ENCODE results near the gene ELOB.

ELOB gene

DNA sequence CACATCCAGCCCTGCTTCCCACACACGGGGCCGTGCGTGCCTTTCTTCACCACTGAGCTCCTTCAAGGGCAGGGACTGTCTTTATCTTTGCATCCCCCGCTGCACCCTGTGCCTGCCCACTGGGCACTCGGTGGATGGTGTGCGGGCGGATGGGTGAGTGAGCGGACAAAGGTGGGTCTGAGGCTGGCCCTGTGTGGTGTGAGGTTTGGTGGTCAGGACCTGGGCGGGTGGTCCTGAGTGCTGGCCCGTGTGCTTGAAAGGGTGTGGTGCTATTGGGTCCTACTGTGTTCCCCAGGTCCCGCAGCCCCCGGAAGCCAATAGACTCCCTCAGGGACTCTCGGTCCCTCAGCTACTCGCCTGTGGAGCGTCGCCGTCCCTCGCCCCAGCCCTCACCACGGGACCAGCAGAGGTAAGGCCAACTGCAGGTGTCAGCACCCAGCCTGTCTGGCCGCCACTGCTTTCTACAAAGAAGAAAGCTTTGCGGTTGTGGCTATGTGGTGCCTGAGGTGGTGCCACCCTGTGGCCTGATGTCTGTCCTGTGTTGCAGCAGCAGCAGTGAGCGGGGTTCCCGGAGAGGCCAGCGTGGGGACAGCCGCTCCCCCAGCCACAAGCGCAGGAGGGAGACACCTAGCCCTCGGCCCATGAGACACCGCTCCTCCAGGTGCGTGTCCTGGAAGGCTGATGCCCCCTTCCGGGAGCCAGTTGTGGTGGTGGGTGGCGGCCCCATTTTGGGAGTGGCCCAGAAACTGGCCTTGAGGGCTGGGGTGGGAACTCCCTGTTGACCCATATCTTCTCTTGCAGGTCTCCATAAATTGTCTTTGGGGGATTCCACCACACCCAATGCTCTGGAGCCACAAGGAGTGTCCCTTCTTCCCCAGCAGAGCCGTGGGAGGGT lies 6.8 kb downstream of the ELOB start:
- FAIRE-seq: no peak
- DNase-seq (ENCODE audit: insufficient read length, low spot score): no peak
- no peak for TF ChIP-seq PAX5 (IDR thresholded peaks at IDR 0.05; ENCODE audit: insufficient read depth, low read length, severe bottlenecking)
- peak; percentile 78 for TF ChIP-seq POLR2AphosphoS5 (IDR thresholded peaks at IDR 0.05; ENCODE audit: low read depth, low read length)
- no peak for TF ChIP-seq POU2F2 (IDR thresholded peaks at IDR 0.05; ENCODE audit: low read depth, low read length)
- no peak; the same call in 1 of the 2 replicates for TF ChIP-seq POLR2A (IDR thresholded peaks at IDR 0.05; ENCODE audit: low read depth, low read length)
- no peak for TF ChIP-seq TAF1 (IDR thresholded peaks at IDR 0.05; ENCODE audit: low read depth, low read length)
- no peak for TF ChIP-seq SPI1 (IDR thresholded peaks at IDR 0.05; ENCODE audit: low read depth, low read length)

DNA sequence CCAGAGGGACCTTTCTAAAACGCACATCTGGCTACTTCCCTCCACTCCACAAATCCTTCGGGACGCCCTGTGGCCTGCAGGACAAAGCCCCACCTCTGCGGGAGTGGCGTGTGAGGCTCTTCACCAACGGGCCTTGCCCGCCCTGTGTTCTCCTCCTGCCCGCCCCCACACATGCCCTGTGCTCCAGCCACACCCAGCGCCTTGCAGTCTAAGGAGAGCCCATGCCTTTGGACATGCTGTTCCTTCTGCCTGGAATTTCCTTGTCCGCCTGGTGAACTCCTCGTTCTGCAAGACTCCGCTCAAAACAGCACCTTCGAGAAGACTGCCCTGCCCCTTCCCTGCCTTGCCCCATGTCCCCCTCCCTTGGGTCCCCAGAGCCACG lies 7.4 kb downstream of the ELOB start:
- TF ChIP-seq POU2F2 (IDR thresholded peaks at IDR 0.05; ENCODE audit: low read depth, low read length): no peak
- TF ChIP-seq SPI1 (IDR thresholded peaks at IDR 0.05; ENCODE audit: low read depth, low read length): no peak
- no peak for TF ChIP-seq POLR2A (IDR thresholded peaks at IDR 0.05; ENCODE audit: low read depth, low read length)
- TF ChIP-seq POLR2AphosphoS5 (IDR thresholded peaks at IDR 0.05; ENCODE audit: low read depth, low read length): no peak
- TF ChIP-seq PAX5 (IDR thresholded peaks at IDR 0.05; ENCODE audit: insufficient read depth, low read length, severe bottlenecking): no peak
- TF ChIP-seq TAF1 (IDR thresholded peaks at IDR 0.05; ENCODE audit: low read depth, low read length): no peak
- no peak for DNase-seq (ENCODE audit: insufficient read length, low spot score)
- no peak for FAIRE-seq

DNA sequence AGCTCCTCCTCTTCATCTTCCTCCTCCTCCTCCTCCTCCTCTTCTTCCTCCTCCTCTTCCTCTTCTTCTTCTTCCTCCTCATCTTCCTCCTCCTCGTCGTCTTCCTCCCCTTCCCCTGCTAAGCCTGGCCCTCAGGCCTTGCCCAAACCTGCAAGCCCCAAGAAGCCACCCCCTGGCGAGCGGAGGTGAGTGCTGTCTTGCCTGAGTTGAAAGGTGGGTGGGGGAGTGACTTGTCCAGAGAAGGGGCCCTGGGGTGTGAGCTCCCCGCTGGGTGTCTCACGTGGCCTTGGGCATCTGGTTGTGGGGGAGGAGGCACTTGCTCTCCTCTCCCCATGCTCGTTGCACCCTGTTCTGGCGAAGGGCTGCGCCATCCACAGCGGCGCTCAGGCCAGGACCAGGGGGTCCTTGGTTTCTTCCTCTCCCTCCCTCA lies 8.0 kb downstream of the ELOB start:
- FAIRE-seq (no peak), DNase-seq (ENCODE audit: insufficient read length, low spot score) (no peak)
- no peak for TF ChIP-seq TAF1 (IDR thresholded peaks at IDR 0.05; ENCODE audit: low read depth, low read length)
- no peak; the same call in 1 of the 2 replicates for TF ChIP-seq POLR2AphosphoS5 (IDR thresholded peaks at IDR 0.05; ENCODE audit: low read depth, low read length)
- no peak for TF ChIP-seq POU2F2 (IDR thresholded peaks at IDR 0.05; ENCODE audit: low read depth, low read length)

DNA sequence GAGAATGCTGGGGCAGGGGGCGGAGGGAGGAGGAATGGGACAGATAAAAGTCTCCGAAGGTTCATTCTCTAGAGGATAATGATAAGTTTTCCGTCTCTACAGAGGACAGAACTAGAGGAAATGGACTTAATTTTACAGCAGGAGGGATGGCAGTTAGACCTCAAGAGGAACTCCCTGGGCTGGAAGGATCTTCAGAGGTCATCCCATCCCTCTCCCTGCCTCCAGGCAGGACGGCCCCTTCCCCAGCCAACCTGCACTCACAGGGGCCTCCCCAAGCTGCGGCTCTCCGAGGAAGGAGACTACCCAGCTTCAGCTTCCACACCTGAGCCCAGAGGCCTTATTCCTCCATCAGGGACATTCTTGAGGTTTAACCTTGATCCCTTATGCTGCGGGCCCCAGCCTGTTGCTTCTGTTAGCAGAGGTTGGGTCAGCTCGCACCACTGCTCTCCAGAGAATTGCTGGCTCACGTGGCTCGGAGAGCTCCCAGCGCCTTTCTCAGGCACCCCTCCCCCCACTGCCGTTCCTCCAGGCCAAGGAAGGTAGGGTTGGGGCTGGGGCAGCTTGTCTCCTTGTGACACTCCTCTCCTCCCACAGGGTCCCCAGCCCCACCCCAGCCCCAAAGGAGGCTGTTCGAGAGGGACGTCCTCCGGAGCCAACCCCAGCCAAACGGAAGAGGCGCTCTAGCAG lies 8.5 kb downstream of the ELOB start:
- TF ChIP-seq PAX5 (IDR thresholded peaks at IDR 0.05; ENCODE audit: insufficient read depth, low read length, severe bottlenecking) (no peak), POLR2A (IDR thresholded peaks at IDR 0.05; ENCODE audit: low read depth, low read length) (peak; percentile 19; the same call in 1 of the 2 replicates), POLR2AphosphoS5 (IDR thresholded peaks at IDR 0.05; ENCODE audit: low read depth, low read length) (peak; percentile 50), TAF1 (IDR thresholded peaks at IDR 0.05; ENCODE audit: low read depth, low read length) (no peak), POU2F2 (IDR thresholded peaks at IDR 0.05; ENCODE audit: low read depth, low read length) (no peak)
- DNase-seq (ENCODE audit: insufficient read length, low spot score): no peak
- no peak for FAIRE-seq

DNA sequence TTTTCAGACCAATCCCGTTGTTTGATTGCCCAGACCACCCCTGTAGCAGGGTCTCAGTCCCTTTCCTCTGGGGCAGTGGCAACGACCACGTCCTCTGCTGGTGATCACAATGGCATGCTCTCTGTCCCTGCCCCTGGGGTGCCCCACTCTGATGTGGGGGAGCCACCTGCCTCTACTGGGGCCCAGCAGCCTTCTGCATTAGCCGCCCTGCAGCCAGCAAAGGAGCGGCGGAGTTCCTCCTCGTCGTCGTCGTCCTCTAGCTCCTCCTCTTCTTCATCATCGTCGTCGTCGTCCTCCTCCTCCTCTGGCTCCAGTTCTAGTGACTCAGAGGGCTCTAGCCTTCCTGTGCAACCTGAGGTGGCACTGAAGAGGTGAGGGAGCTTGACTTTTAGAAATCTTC lies 9.2 kb downstream of the ELOB start:
- no peak for FAIRE-seq
- no peak for DNase-seq (ENCODE audit: insufficient read length, low spot score)
- TF ChIP-seq POLR2AphosphoS5 (IDR thresholded peaks at IDR 0.05; ENCODE audit: low read depth, low read length): peak; percentile 44
- TF ChIP-seq SPI1 (IDR thresholded peaks at IDR 0.05; ENCODE audit: low read depth, low read length): no peak
- no peak for TF ChIP-seq TAF1 (IDR thresholded peaks at IDR 0.05; ENCODE audit: low read depth, low read length)
- no peak for TF ChIP-seq PAX5 (IDR thresholded peaks at IDR 0.05; ENCODE audit: insufficient read depth, low read length, severe bottlenecking)
- TF ChIP-seq POU2F2 (IDR thresholded peaks at IDR 0.05; ENCODE audit: low read depth, low read length): no peak

DNA sequence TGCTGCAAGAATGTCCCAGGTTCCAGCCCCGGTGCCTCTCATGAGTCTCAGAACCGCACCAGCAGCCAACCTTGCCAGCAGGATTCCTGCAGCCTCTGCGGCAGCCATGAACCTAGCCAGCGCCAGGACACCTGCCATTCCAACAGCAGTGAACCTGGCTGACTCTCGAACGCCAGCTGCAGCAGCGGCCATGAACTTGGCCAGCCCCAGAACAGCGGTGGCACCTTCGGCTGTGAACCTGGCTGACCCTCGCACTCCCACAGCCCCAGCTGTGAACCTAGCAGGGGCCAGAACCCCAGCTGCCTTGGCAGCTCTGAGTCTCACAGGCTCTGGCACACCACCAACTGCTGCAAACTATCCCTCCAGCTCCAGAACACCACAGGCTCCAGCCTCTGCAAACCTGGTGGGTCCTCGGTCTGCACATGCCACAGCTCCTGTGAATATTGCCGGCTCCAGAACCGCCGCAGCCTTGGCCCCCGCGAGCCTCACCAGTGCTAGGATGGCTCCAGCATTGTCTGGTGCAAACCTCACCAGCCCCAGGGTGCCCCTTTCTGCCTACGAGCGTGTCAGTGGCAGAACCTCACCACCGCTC lies 9.8 kb downstream of the ELOB start:
- FAIRE-seq (no peak), DNase-seq (ENCODE audit: insufficient read length, low spot score) (no peak)
- 0 out of 2 replicates have a peak, but pooled peaks have one; percentile 17 for TF ChIP-seq POLR2A (IDR thresholded peaks at IDR 0.05; ENCODE audit: low read depth, low read length)
- TF ChIP-seq TAF1 (IDR thresholded peaks at IDR 0.05; ENCODE audit: low read depth, low read length): no peak
- TF ChIP-seq POU2F2 (IDR thresholded peaks at IDR 0.05; ENCODE audit: low read depth, low read length): no peak

DNA sequence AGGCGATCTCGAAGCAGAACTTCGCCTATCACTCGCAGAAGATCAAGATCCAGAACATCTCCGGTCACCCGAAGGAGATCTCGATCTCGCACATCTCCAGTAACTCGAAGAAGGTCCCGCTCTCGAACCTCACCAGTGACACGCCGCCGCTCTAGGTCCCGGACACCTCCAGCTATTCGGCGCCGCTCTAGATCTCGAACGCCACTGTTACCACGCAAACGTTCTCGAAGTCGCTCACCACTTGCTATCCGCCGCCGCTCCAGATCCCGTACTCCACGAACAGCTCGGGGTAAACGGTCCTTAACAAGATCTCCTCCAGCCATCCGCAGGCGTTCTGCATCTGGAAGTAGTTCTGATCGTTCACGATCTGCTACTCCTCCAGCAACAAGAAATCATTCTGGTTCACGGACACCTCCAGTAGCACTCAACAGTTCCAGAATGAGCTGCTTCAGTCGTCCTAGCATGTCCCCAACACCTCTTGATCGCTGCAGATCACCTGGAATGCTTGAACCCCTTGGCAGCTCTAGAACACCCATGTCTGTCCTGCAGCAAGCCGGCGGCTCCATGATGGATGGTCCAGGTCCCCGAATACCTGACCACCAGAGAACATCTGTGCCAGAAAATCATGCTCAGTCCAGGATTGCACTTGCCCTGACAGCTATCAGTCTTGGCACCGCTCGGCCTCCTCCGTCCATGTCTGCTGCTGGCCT lies 10.5 kb downstream of the ELOB start:
- no peak for FAIRE-seq
- DNase-seq (ENCODE audit: insufficient read length, low spot score): no peak

DNA sequence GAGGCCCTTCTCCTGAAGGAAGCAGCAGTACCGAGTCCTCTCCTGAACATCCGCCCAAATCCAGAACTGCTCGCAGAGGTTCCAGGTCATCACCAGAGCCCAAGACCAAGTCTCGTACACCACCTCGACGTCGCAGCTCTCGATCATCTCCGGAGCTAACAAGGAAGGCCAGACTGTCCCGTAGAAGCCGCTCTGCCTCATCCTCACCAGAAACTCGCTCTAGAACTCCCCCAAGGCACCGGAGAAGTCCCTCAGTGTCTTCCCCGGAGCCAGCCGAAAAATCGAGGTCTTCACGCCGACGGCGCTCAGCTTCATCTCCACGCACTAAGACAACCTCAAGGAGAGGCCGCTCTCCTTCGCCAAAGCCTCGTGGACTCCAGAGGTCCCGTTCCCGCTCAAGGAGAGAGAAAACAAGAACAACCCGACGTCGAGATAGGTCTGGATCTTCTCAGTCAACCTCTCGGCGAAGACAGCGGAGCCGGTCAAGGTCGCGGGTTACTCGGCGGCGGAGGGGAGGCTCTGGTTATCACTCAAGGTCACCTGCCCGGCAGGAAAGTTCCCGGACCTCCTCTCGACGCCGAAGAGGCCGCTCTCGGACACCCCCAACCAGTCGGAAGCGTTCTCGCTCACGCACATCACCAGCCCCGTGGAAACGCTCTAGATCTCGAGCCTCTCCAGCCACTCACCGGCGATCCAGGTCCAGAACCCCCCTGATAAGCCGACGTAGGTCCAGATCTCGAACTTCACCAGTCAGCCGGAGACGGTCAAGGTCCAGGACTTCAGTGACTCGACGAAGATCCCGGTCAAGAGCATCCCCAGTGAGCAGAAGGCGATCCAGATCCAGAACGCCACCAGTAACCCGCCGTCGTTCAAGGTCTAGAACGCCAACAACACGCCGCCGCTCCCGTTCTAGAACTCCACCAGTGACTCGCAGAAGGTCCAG lies 11.3 kb downstream of the ELOB start:
- peak; percentile 18; the same call in 1 of the 2 replicates for TF ChIP-seq POLR2AphosphoS5 (IDR thresholded peaks at IDR 0.05; ENCODE audit: low read depth, low read length)
- no peak for TF ChIP-seq POLR2A (IDR thresholded peaks at IDR 0.05; ENCODE audit: low read depth, low read length)
- DNase-seq (ENCODE audit: insufficient read length, low spot score): no peak
- FAIRE-seq: no peak

More for the DNA sequence above, 10.5 kb downstream of the ELOB start:
- TF ChIP-seq PAX5 (IDR thresholded peaks at IDR 0.05; ENCODE audit: insufficient read depth, low read length, severe bottlenecking) (no peak), POU2F2 (IDR thresholded peaks at IDR 0.05; ENCODE audit: low read depth, low read length) (no peak), SPI1 (IDR thresholded peaks at IDR 0.05; ENCODE audit: low read depth, low read length) (no peak), POLR2A (IDR thresholded peaks at IDR 0.05; ENCODE audit: low read depth, low read length) (peak; percentile 41; the same call in 1 of the 2 replicates), POLR2AphosphoS5 (IDR thresholded peaks at IDR 0.05; ENCODE audit: low read depth, low read length) (peak; percentile 60), TAF1 (IDR thresholded peaks at IDR 0.05; ENCODE audit: low read depth, low read length) (no peak)

Data from GM12891 (cell line).